HG02642 (cell line): Measurements from ENCODE around the gene SCGB2B2.
"Not testable (repeated sequence)": the region's sequence is repeated elsewhere in the genome, so short reads cannot be mapped to it uniquely, and the experiment has no call there.

ENCODE experiments used
- ATAC-seq: cut with Tn5 transposase; IDR thresholded peaks from one replicate; pipeline ENCODE4 v1.9.1; 2021; ENCODE audit warnings: mild to moderate bottlenecking; ENCODE audit not compliant: unreplicated experiment, poor library complexity

Gene SCGB2B2

GRCh38 chr19:34676697-34677385 is at the start of gene SCGB2B2:
Gene SCGB2B2, minus strand, starts transcription at chr19:34677159. Its CDS starts 82,596 bp downstream, at chr19:34594563.
- peak; percentile 59 for ATAC-seq

- ATAC-seq = no peak
These were observed 48.4 kb upstream of the SCGB2B2 start for GRCh38 chr19:34725400-34725799.

- ATAC-seq = no peak
These were observed 45.4 kb upstream of the SCGB2B2 start for GRCh38 chr19:34722353-34722752.

GRCh38 chr19:34715357-34715756 is 38.4 kb upstream of the SCGB2B2 start:
- ATAC-seq = no peak

- no peak for ATAC-seq
These were observed 36.3 kb upstream of the SCGB2B2 start for GRCh38 chr19:34713262-34713637.

- no peak for ATAC-seq
These were observed 35.7 kb upstream of the SCGB2B2 start for GRCh38 chr19:34712395-34713261.

GRCh38 chr19:34711890-34712289 is 34.9 kb upstream of the SCGB2B2 start:
- ATAC-seq = no peak

GRCh38 chr19:34707661-34708060 is 30.7 kb upstream of the SCGB2B2 start:
- ATAC-seq = no peak

GRCh38 chr19:34692549-34692948 is 15.6 kb upstream of the SCGB2B2 start:
- ATAC-seq = no peak

- no peak for ATAC-seq
These were observed 13.4 kb upstream of the SCGB2B2 start for GRCh38 chr19:34690372-34690771.

GRCh38 chr19:34688592-34688991 is 11.6 kb upstream of the SCGB2B2 start:
- ATAC-seq = no peak

GRCh38 chr19:34687348-34687747 is 10.4 kb upstream of the SCGB2B2 start:
- no peak for ATAC-seq

GRCh38 chr19:34686455-34686854 is 9.5 kb upstream of the SCGB2B2 start:
- ATAC-seq = no peak

GRCh38 chr19:34685266-34685665 is 8.3 kb upstream of the SCGB2B2 start:
- not testable (repeated sequence) for ATAC-seq

GRCh38 chr19:34681478-34681877 is 4.5 kb upstream of the SCGB2B2 start:
- ATAC-seq = no peak

- no peak for ATAC-seq
These were observed 1.5 kb upstream of the SCGB2B2 start for GRCh38 chr19:34678421-34678820.

GRCh38 chr19:34678085-34678412 is 1.1 kb upstream of the SCGB2B2 start:
- no peak for ATAC-seq

GRCh38 chr19:34677386-34678084 is 576 bp upstream of the SCGB2B2 start, which contains the start of gene ZNF302:
Gene ZNF302, plus strand, starts transcription at chr19:34677678. Its CDS starts 1,127 bp downstream, at chr19:34678805.
- ATAC-seq = peak; percentile 94

GRCh38 chr19:34675919-34676318 is 1.0 kb downstream of the SCGB2B2 start:
- ATAC-seq = no peak

GRCh38 chr19:34675250-34675649 is 1.7 kb downstream of the SCGB2B2 start:
- ATAC-seq = no peak

GRCh38 chr19:34673590-34673989 is 3.4 kb downstream of the SCGB2B2 start:
- no peak for ATAC-seq
